Measurements from ENCODE around the gene CTNNBL1.
"Not testable (repeated sequence)": the region's sequence is repeated elsewhere in the genome, so short reads cannot be mapped to it uniquely, and the experiment has no call there.

The CTNNBL1 gene

DNA sequence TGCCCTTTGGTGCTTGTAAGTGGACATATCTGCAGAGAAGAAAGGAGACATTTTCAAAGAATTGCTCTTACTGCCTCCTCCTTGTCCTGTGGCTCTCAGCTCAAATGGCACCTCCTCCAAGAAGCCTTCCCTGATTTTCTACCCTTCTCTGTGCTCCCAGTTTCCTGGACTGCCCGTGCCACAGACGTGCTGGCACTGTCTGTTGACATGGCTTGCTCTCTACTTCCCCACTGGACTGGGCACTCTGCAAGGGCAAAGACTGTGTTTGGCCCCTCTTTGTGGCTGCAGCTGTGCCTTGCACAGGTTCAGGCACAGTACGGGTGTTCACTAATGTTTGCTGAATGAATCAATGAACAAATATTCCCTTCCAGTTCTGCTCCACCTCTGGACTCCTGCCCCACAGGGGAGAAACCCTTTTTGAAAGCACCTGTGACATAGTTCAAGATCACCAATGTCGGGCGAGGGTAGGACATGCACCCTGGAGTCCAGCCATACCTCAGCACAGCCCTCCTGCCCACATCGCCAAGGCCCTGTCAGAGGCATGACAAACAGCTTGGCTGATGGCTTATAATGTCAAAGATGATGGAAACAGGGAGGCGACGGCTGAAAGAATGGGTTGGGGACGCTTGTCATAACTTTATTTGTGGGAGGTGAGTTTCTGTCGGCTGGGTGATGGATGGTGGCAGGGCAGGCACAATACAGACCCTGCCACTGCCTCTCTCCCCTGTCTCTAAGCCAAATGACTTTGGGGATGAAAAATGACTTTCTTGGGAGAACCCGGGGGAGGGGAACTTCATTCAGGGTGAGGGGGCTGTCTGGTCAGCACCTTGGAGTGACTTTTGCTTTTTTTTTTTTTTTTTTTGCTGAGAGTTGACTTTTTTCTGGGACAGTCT is 15.6 kb upstream of the CTNNBL1 start:
- no peak for DNase-seq (ENCODE audit: low read depth)
- TF ChIP-seq, protein P1, sequence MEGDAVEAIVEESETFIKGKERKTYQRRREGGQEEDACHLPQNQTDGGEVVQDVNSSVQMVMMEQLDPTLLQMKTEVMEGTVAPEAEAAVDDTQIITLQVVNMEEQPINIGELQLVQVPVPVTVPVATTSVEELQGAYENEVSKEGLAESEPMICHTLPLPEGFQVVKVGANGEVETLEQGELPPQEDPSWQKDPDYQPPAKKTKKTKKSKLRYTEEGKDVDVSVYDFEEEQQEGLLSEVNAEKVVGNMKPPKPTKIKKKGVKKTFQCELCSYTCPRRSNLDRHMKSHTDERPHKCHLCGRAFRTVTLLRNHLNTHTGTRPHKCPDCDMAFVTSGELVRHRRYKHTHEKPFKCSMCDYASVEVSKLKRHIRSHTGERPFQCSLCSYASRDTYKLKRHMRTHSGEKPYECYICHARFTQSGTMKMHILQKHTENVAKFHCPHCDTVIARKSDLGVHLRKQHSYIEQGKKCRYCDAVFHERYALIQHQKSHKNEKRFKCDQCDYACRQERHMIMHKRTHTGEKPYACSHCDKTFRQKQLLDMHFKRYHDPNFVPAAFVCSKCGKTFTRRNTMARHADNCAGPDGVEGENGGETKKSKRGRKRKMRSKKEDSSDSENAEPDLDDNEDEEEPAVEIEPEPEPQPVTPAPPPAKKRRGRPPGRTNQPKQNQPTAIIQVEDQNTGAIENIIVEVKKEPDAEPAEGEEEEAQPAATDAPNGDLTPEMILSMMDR (conservative IDR thresholded peaks at IDR 0.05; ENCODE audit: low read depth, low read length) = no peak
- no peak overlapping the region for H3K4me3 ChIP-seq (ENCODE audit: low read depth, low read length)

- not testable (repeated sequence) for DNase-seq (ENCODE audit: low read depth); H3K4me3 ChIP-seq (ENCODE audit: low read depth, low read length)
Measured at GRCh38 chr20:37679751-37680150, 14.1 kb upstream of the CTNNBL1 start.

DNA sequence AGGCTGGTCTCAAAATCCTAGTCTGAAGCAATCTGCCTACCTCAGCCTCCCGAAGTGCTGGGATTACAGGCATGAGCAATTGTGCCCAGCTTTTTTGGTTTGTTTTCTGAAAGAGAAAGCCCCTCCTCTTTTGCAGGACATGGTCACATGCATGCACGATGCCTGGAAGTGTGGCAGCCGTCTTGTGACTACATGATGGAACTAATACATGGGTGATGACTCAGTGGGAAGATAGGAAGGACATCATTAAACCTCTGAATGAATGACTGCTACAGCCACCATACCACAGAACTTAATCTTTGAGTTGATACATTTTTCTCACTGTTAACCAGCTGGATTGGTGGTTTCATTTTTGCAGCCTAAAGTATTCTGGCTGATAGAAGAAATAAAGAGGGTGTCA is 13.4 kb upstream of the CTNNBL1 start:
- DNase-seq (ENCODE audit: low read depth) = peak; percentile 29
- H3K4me3 ChIP-seq (ENCODE audit: low read depth, low read length) = no peak overlapping the region
- TF ChIP-seq, protein P1 (conservative IDR thresholded peaks at IDR 0.05; ENCODE audit: low read depth, low read length) = no peak

DNA sequence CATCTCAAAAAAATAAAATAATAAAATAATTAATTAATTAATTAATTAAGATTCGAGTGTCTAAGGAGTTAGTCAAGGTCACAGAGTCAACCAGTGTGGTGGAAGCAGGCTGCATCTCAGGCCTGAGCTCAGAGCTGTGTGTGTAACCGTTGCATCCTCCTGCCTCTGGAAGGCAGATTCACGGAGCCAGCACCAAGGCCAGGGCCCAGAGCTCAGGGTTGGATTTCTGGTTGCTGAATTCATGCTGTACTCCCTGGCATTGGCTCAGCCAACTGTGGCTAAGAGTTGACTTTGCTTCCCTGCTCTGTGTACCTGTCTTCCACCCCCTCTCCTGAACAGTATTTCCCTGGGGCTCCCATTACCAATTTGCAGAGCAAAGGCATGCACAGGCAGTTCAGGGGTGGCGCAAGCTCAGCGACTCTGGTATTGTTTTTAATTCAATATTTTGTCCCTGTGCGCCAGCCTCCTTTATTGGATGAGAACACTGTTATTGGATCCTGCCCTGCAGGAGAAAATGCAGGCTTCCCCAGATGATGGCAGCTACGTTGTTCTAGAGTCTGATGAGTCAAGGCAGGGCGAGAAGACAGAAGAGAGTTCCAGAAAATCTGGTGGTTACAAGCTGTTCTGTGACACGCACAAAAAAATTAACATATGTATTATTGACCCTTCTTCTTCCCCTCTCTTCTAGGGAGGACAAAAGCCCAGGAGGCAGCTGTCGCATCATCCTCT is 12.3 kb upstream of the CTNNBL1 start:
- TF ChIP-seq, protein P1 (conservative IDR thresholded peaks at IDR 0.05; ENCODE audit: low read depth, low read length) = no peak
- H3K4me3 ChIP-seq (ENCODE audit: low read depth, low read length) = no peak overlapping the region
- DNase-seq (ENCODE audit: low read depth) = peak; percentile 20

DNA sequence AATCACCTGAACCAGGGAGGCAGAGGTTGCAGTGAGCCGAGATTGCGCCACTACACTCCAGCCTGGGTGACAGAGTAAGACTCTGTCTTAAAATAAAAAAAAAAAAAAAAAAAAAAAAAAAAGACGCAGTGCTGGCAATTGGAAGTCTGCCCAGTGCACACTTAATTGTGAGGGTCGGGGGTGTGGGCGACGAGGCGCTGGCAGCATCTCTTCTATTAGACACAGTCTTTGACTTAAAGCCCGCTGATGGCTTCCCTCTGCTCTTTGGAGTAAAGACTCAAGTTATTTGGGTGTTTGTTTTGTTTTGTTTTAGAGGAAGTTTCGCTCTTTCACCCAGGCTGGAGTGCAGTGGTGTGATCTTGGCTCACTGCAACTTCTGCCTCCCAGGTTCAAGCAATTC is 10.7 kb upstream of the CTNNBL1 start:
- not testable (repeated sequence) for H3K4me3 ChIP-seq (ENCODE audit: low read depth, low read length); DNase-seq (ENCODE audit: low read depth)

- DNase-seq (ENCODE audit: low read depth) = peak; percentile 15
- TF ChIP-seq, protein P1 (conservative IDR thresholded peaks at IDR 0.05; ENCODE audit: low read depth, low read length) = no peak
- no peak overlapping the region for H3K4me3 ChIP-seq (ENCODE audit: low read depth, low read length)
Measured at GRCh38 chr20:37686762-37687477, 6.9 kb upstream of the CTNNBL1 start.

GRCh38 chr20:37687478-37687805 is 6.4 kb upstream of the CTNNBL1 start:
- H3K4me3 ChIP-seq (ENCODE audit: low read depth, low read length) = no peak overlapping the region
- TF ChIP-seq, protein P1 (conservative IDR thresholded peaks at IDR 0.05; ENCODE audit: low read depth, low read length) = no peak
- no peak for DNase-seq (ENCODE audit: low read depth)

Data from choroid plexus epithelial cell (primary cell).